ENCODE measurements around the gene ECHDC3. TPM values are rescaled to one million over a fixed set of nuclear protein-coding genes. Genes with fewer than 3 reads are reported as not detected.
A peak's percentile ranks its signal among the peaks of the same experiment; 100 is the strongest.

Gene ECHDC3
- total and polyA plus RNA-seq, 5 donors from 2014 or later = 0.10 to 1.1 (median 0.47) TPM

DNA sequence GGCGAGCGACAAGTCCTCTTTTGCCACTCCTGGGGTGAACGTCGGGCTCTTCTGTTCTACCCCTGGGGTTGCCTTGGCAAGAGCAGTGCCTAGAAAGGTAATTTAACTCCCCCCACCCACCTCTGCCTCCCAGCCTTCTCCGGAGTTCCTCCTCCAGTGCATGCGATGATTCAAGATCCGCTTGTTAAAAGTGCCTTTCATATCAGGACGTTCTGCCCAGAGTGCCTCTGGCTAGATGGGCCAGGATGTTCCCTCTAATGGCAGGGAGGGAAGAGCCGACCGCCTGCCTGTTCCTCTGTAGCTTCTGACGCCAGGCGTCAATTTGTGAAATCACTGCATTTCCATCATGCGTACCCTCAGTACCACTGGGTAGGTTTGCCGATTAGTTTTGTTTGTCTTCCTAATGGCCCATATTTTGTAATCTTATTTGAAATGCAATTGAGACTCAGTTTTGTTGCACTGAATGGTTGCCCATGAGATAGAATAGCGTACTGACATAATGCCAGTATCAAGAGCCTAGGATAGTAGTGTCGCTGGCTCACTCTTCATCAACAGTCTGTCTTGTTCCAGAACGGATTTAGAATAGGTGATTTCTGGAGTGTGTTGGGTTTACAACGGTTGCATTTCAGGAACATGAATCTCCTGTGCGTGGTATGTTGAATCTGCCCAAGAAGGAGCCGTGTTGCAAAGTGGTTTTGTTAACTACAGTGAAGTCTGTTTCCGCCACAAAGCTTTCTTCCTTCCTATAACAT lies 13.5 kb downstream of the ECHDC3 start:
- DNase-seq = no peak
- Histone ChIP-seq H3K4me1 (ENCODE audit: control insufficient read depth, insufficient read depth, low read length, poor library complexity, severe bottlenecking) (no peaks in the 10 kb centered on the region), H3K27ac (ENCODE audit: insufficient read depth, low read length, poor library complexity, severe bottlenecking) (no peak overlapping the region), H3K4me3 (ENCODE audit: low read depth, low read length) (no peak overlapping the region), H3K9me3 (ENCODE audit: control insufficient read depth in 2 of 2, low read length in 2 of 2) (no peaks in the 10 kb centered on the region), H3K27me3 (ENCODE audit: control insufficient read depth, insufficient read depth, low read length) (no peaks in the 10 kb centered on the region), H3K36me3 (ENCODE audit: control insufficient read depth, insufficient read depth, low read length) (no peaks in the 10 kb centered on the region)
- H3K4me1 Mint-ChIP-seq = peaks cover 0 to 5% (median 2%) of the 10 kb centered on the region in 4 donors
- no peak for ATAC-seq (ENCODE audit: low read depth in 2 of 2)
- no peaks in the 10 kb centered on the region for H3K9me3 Mint-ChIP-seq
- H3K27ac Mint-ChIP-seq = no peak overlapping the region
- H3K27me3 Mint-ChIP-seq = peaks cover 4% of the 10 kb centered on the region
- no peak overlapping the region for H3K4me3 Mint-ChIP-seq
- H3K36me3 Mint-ChIP-seq = no peaks in the 10 kb centered on the region

DNA sequence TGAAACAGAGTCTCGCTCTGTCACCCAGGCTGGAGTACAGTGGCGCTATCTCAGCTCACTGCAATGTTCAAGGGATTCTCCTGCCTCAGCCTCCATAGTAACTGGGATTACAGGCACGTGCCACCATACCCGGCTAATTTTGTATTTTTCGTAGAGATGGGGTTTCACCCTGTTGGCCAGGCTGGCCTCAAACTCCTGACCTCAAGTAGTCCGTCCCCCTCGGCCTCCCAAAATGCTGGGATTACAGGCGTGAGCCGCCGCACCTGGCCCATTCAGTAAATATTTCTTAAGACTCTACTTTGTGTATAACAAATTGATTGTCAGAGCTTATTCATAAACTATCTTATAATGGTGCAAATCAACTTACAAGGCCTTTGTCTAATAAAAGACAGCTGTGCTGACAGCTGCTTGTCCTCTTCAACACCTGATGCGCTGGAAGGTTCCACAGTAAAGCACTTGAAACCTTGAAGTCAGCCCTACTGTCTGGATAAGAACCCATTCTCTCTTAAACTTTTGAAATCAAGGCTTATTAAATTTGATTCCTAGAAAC lies 14.7 kb downstream of the ECHDC3 start:
- H3K36me3 Mint-ChIP-seq = no peaks in the 10 kb centered on the region
- ATAC-seq (ENCODE audit: low read depth in 2 of 2) (no peak), DNase-seq (no peak)
- Histone ChIP-seq H3K27me3 (ENCODE audit: control insufficient read depth, insufficient read depth, low read length) (no peaks in the 10 kb centered on the region), H3K4me1 (ENCODE audit: control insufficient read depth, insufficient read depth, low read length, poor library complexity, severe bottlenecking) (no peaks in the 10 kb centered on the region), H3K36me3 (ENCODE audit: control insufficient read depth, insufficient read depth, low read length) (no peaks in the 10 kb centered on the region), H3K27ac (ENCODE audit: insufficient read depth, low read length, poor library complexity, severe bottlenecking) (no peak overlapping the region), H3K9me3 (ENCODE audit: control insufficient read depth in 2 of 2, low read length in 2 of 2) (no peaks in the 10 kb centered on the region), H3K4me3 (ENCODE audit: low read depth, low read length) (no peak overlapping the region)
- H3K27me3 Mint-ChIP-seq = peaks cover 4% of the 10 kb centered on the region
- no peak overlapping the region for H3K27ac Mint-ChIP-seq
- no peaks in the 10 kb centered on the region for H3K9me3 Mint-ChIP-seq
- H3K4me1 Mint-ChIP-seq = peaks cover 0 to 5% (median 2%) of the 10 kb centered on the region in 4 donors
- no peak overlapping the region for H3K4me3 Mint-ChIP-seq

DNA sequence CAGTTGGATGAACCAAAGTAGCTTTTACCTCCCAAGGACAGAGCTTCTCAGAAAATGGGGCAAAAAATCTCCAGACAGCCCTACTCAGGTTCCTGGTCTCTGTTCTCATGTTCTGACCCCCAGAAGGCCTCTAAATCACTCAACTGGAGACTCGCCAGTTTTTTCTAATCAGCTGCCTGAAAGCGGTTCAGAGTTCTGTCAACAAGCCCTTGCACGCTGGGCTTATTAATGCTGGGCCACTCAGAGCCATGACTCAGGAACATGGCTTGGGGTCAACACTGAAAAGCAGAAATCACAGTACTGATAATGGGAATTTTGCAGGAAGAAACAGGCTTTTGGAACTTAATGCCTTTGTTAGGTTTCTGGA lies 15.3 kb downstream of the ECHDC3 start:
- Histone ChIP-seq H3K27me3 (ENCODE audit: control insufficient read depth, insufficient read depth, low read length) (no peaks in the 10 kb centered on the region), H3K27ac (ENCODE audit: insufficient read depth, low read length, poor library complexity, severe bottlenecking) (no peak overlapping the region), H3K9me3 (ENCODE audit: control insufficient read depth in 2 of 2, low read length in 2 of 2) (no peaks in the 10 kb centered on the region), H3K36me3 (ENCODE audit: control insufficient read depth, insufficient read depth, low read length) (no peaks in the 10 kb centered on the region), H3K4me1 (ENCODE audit: control insufficient read depth, insufficient read depth, low read length, poor library complexity, severe bottlenecking) (no peaks in the 10 kb centered on the region), H3K4me3 (ENCODE audit: low read depth, low read length) (no peak overlapping the region)
- Mint-ChIP-seq H3K27me3 (peaks cover 4% of the 10 kb centered on the region), H3K27ac (peak overlapping the region in 1 of 3 donors; percentile 77), H3K36me3 (no peaks in the 10 kb centered on the region), H3K9me3 (no peaks in the 10 kb centered on the region), H3K4me1 (peaks cover 0 to 5% (median 2%) of the 10 kb centered on the region in 4 donors), H3K4me3 (no peak overlapping the region)
- no peak for DNase-seq
- no peak for ATAC-seq (ENCODE audit: low read depth in 2 of 2)

DNA sequence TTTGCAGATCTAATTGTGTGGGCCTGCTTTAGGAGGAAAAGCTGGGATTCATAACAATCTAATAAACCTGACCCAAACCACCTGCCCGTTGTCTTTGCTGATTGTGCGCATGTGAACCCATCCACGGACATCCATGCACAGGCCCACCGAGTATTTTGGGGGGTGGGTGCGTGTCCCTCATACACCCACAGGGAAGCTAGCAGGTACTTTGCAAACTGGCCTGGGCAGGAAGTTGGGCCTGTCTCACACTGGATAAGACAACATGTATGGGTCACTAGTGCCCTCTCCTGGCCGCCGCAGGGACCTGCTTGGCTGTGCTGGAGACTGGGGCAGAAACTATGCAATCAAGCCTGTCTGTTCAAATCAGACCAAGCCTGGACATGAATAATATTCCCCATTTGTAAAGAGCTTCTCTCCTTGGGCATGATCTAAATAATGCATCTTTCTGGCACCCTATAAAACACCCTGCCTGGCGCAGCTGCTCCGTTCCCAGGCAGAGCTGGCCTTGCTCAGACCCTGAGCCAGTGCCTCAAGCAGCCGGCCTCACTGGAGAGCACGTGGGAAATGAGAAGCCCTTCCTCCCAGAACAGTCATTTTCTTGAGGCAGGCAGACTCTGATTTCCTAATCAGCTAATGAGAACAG lies 15.8 kb downstream of the ECHDC3 start:
- DNase-seq = peak; percentile 62 to 87 (median 79)
- Mint-ChIP-seq H3K27ac (peak overlapping the region in 1 of 3 donors; percentile 77), H3K4me3 (no peak overlapping the region), H3K4me1 (peaks cover 0 to 5% (median 2%) of the 10 kb centered on the region in 4 donors), H3K27me3 (no peaks in the 10 kb centered on the region), H3K9me3 (no peaks in the 10 kb centered on the region), H3K36me3 (no peaks in the 10 kb centered on the region)
- Histone ChIP-seq H3K36me3 (ENCODE audit: control insufficient read depth, insufficient read depth, low read length) (no peaks in the 10 kb centered on the region), H3K27me3 (ENCODE audit: control insufficient read depth, insufficient read depth, low read length) (no peaks in the 10 kb centered on the region), H3K4me3 (ENCODE audit: low read depth, low read length) (no peak overlapping the region), H3K4me1 (ENCODE audit: control insufficient read depth, insufficient read depth, low read length, poor library complexity, severe bottlenecking) (no peaks in the 10 kb centered on the region), H3K27ac (ENCODE audit: insufficient read depth, low read length, poor library complexity, severe bottlenecking) (no peak overlapping the region), H3K9me3 (ENCODE audit: control insufficient read depth in 2 of 2, low read length in 2 of 2) (no peaks in the 10 kb centered on the region)
- peak; percentile 90 to 93 for ATAC-seq (ENCODE audit: low read depth in 2 of 2)

DNA sequence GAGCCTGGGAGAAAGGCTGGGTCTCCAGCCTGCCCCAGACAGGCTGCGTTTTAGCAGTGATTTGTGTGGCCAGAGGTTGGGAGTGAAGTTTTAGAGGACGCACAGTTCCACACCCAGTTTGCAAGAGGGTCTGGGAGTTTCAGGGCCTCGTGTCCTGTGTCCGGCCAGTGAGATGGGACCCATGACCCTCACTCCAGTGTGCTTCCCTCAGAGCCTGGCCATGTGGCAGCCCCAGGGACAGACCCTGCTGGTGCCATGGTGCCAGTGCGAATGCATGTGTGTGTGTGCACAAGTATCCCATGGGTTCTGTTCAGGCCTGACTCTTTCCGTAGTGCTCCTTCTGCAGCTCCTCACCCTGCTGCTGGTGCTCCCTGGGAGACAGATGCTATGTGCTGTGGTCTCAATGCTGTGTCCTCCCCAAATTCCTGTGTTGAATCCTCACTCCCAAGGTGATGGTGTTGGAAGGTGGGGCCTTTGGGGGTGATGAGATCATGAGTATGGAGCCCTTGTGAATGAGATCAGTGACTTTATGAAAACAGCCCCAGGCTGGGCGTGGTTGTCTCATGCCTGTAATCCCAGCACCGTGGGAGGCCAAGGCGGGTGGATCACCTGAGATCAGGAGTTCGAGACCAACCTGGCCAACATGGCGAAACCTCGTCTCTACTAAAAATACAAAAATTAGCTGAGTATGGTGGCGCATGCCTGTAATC lies 16.5 kb downstream of the ECHDC3 start:
- H3K36me3 ChIP-seq (ENCODE audit: control insufficient read depth, insufficient read depth, low read length) = no peaks in the 10 kb centered on the region
- Mint-ChIP-seq H3K4me1 (peaks cover 0 to 5% (median 2%) of the 10 kb centered on the region in 4 donors), H3K9me3 (no peaks in the 10 kb centered on the region), H3K27me3 (no peaks in the 10 kb centered on the region), H3K27ac (peak overlapping the region in 1 of 3 donors; percentile 73), H3K4me3 (no peak overlapping the region), H3K36me3 (no peaks in the 10 kb centered on the region)
- no peak overlapping the region for H3K4me3 ChIP-seq (ENCODE audit: low read depth, low read length)
- H3K27ac ChIP-seq (ENCODE audit: insufficient read depth, low read length, poor library complexity, severe bottlenecking) = no peak overlapping the region
- ATAC-seq (ENCODE audit: low read depth in 2 of 2) (no peak), DNase-seq (no peak)
- H3K4me1 ChIP-seq (ENCODE audit: control insufficient read depth, insufficient read depth, low read length, poor library complexity, severe bottlenecking) = no peaks in the 10 kb centered on the region
- no peaks in the 10 kb centered on the region for H3K27me3 ChIP-seq (ENCODE audit: control insufficient read depth, insufficient read depth, low read length)
- H3K9me3 ChIP-seq (ENCODE audit: control insufficient read depth in 2 of 2, low read length in 2 of 2) = no peaks in the 10 kb centered on the region

DNA sequence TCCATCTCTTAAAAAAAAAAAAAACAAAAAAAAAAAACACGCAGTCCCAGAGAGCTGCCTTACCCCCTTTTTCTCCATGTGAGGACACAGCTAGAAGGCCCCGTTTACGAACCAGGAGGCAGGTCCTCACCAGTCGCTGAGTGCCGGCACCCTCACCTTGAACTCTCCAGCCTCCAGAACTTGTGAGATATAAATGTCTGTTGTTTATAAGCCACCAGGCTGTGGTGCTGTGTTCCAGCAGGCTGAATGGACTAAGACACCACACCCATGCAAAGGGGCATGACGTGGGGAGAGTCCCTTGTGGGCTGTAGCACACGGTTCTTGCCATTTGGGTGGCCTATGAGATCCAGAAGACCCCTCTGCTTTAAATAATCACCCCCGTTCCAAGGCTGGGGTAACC lies 17.2 kb downstream of the ECHDC3 start:
- H3K4me1 Mint-ChIP-seq = peaks cover 0 to 5% (median 2%) of the 10 kb centered on the region in 4 donors
- no peaks in the 10 kb centered on the region for H3K36me3 Mint-ChIP-seq
- H3K27ac ChIP-seq (ENCODE audit: insufficient read depth, low read length, poor library complexity, severe bottlenecking) = no peak overlapping the region
- H3K4me1 ChIP-seq (ENCODE audit: control insufficient read depth, insufficient read depth, low read length, poor library complexity, severe bottlenecking) = no peaks in the 10 kb centered on the region
- H3K4me3 ChIP-seq (ENCODE audit: low read depth, low read length) = no peak overlapping the region
- no peak for ATAC-seq (ENCODE audit: low read depth in 2 of 2)
- no peak overlapping the region for H3K27ac Mint-ChIP-seq
- DNase-seq = no peak
- H3K9me3 Mint-ChIP-seq = no peaks in the 10 kb centered on the region
- H3K4me3 Mint-ChIP-seq = no peak overlapping the region
- no peaks in the 10 kb centered on the region for H3K27me3 ChIP-seq (ENCODE audit: control insufficient read depth, insufficient read depth, low read length)
- no peaks in the 10 kb centered on the region for H3K36me3 ChIP-seq (ENCODE audit: control insufficient read depth, insufficient read depth, low read length)
- no peaks in the 10 kb centered on the region for H3K9me3 ChIP-seq (ENCODE audit: control insufficient read depth in 2 of 2, low read length in 2 of 2)
- no peaks in the 10 kb centered on the region for H3K27me3 Mint-ChIP-seq

DNA sequence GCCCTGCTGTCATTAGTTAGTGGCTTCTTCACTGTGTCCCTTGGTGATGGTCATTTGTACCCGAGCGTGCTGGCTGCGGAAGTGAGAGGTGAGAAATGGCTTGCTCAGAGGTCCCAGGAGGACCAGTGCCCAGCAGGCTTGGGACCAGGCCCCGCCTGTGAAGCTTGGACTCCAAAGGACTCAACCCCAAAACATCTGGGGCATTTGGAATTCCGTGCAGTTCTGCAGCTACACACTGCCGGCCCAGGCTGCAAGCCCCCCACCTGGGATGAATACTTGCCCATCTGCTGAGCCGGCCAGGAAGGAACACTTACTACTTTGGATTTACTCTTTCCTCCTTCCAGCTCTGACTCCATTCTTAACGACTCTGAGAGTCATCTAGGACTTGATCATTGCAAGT lies 18.0 kb downstream of the ECHDC3 start:
- no peaks in the 10 kb centered on the region for H3K36me3 Mint-ChIP-seq
- H3K27me3 ChIP-seq (ENCODE audit: control insufficient read depth, insufficient read depth, low read length) = no peaks in the 10 kb centered on the region
- DNase-seq = no peak
- no peaks in the 10 kb centered on the region for H3K27me3 Mint-ChIP-seq
- peak overlapping the region in 1 of 3 donors; percentile 28 for H3K27ac Mint-ChIP-seq
- no peak overlapping the region for H3K4me3 Mint-ChIP-seq
- ATAC-seq (ENCODE audit: low read depth in 2 of 2) = no peak
- no peaks in the 10 kb centered on the region for H3K36me3 ChIP-seq (ENCODE audit: control insufficient read depth, insufficient read depth, low read length)
- peaks cover 0 to 5% (median 2%) of the 10 kb centered on the region in 4 donors for H3K4me1 Mint-ChIP-seq
- H3K4me3 ChIP-seq (ENCODE audit: low read depth, low read length) = no peak overlapping the region
- no peak overlapping the region for H3K27ac ChIP-seq (ENCODE audit: insufficient read depth, low read length, poor library complexity, severe bottlenecking)
- H3K9me3 Mint-ChIP-seq = no peaks in the 10 kb centered on the region
- no peaks in the 10 kb centered on the region for H3K9me3 ChIP-seq (ENCODE audit: control insufficient read depth in 2 of 2, low read length in 2 of 2)
- H3K4me1 ChIP-seq (ENCODE audit: control insufficient read depth, insufficient read depth, low read length, poor library complexity, severe bottlenecking) = no peaks in the 10 kb centered on the region
